ENCODE results near the gene OTUD4.
A peak's percentile ranks its signal among the peaks of the same experiment; 100 is the strongest.
"Not testable (repeated sequence)": the region's sequence is repeated elsewhere in the genome, so short reads cannot be mapped to it uniquely, and the experiment has no call there.

The OTUD4 gene

DNA sequence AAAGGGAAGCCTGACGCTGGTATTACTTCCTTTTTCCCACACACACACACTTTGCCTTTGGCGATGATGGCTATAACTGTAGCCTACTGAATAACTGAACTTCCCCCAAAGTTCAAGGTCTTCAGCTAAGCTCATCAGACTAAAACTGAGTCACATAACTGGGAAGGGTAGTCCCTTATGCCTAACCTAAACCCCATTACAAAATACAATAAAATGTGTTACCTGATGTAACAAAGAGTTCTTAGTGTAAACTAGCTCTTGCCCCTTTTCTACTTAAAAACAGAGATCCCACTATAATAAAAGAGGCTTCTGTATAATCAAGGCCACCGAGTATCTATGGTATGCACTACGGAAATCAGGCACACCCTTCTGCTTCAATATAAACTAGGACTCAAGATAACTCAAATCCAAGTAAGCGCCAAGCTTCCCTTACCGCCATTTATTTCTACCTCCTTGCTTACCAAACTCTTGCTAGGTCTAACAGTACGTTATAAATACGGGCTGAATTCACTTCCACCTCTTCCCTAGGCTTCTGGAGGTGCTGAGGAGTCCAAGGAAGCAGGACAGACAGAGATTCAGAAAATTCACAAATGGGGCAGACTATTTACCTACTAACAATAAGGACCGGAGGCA is 2.4 kb downstream of the OTUD4 start:
- peak; percentile 76 for DNase-seq

- peak in 1 of 2 experiments; percentile 44 for DNase-seq
These were observed 2.9 kb downstream of the OTUD4 start for GRCh38 chr4:145177511-145177905.

- no peak for DNase-seq
These were observed 3.6 kb downstream of the OTUD4 start for GRCh38 chr4:145176641-145177432.

DNA sequence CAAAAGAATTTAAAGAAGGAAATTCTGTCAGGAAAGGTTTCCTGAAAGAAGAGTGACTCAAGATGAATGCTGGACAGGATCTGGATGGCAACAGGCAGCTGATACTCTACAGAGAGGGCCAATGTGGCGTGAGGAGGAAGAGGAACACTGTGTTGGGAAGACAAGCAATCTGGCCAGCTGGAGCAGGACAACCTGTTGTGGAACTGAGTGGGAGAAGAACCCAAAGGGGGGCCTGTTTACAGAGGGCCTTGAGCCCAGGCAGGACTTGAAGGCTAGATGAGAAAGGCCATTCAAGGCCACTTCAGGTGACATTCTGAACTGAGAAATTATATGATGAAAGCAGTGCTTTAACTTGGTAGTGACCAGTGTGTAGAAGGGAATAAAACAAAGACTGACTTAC is 8.5 kb downstream of the OTUD4 start:
- DNase-seq, result no peak

GRCh38 chr4:145170223-145170622 is 10.2 kb downstream of the OTUD4 start:
- DNase-seq, result no peak

- DNase-seq, result no peak
These were observed 11.7 kb downstream of the OTUD4 start for GRCh38 chr4:145168581-145169187.

DNA sequence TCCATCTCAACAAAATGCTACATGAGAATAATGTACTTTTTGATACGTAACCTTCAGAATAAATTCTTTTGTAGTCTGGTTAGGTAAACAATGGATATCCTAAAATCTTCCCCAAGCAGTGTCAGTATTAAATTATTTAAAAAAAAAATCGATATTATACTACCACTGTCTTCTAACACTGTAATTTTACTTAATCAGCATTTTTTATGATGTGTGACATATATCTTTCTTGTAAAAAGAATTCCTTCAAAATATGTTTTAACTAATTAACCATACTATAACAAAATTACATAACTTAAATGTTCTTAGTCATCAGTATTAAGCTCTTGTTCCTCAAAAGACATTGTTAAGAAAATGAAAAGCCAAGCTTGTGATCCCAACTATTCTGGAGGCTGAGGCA is 12.5 kb downstream of the OTUD4 start:
- no peak for DNase-seq

DNA sequence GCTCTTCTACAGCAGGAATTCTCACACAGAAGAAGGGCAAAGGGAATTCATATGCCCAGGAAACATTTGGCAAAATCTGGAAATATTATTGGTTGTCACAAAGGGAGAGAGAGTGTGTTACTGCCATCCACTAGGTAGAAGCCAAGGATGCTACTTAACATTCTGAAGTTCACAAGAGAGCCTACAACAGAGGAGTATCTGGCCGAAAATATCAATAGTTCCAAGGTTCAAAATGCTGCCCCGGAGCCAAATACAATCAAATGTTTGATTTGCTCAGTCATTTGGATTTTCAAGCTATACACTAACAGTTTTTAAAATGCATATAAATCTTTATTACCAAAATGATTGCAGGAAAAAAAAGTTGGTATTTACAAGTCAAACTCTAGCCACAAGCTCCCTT is 18.8 kb downstream of the OTUD4 start:
- DNase-seq, result no peak

DNA sequence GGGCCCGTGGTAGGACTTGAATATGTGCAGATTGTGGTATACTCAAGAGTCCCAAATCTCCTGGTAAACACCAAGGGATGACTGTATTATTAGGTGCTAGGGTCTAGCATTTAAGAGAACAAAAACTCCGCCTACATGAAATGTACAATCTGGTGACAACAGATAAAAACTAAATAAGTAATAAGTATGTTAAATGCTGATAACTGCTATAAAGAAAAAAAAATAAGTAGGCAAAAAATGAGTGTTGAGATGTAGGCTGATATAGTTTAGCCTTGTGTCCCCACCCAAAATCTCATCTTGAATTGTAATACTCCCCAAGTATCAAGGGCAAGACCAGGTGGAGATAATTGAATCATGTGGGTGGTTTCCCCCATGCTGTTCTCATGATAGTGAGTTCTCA is 23.4 kb downstream of the OTUD4 start:
- DNase-seq, result no peak

DNA sequence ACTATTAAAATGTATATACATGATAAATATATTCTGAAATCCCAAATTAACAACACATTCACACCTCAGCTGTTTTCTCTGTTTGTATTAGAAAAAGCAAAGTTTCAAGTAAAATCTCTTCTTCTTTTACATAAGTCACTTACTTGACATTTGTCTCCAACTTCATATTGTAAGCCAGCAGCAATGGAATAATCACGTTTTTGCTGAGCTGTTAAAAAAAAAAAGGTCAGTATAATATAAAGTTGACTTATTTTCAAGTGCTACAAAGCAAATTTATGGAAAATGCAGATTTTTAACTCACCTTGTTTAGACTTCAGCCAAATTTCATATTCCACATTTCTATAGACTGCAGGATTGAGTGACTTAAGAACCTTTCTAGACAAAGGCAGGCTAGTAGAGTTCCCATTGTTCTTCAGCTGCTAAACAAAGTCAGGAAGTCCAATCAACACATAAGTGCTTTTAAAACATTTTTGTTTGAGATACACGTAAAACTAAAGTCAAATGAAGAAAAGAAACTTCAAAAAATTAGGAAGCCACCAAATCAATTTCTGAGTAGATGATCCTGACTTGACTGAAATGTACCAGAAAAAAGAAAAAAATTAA is 25.0 kb downstream of the OTUD4 start:
- no peak for DNase-seq

DNA sequence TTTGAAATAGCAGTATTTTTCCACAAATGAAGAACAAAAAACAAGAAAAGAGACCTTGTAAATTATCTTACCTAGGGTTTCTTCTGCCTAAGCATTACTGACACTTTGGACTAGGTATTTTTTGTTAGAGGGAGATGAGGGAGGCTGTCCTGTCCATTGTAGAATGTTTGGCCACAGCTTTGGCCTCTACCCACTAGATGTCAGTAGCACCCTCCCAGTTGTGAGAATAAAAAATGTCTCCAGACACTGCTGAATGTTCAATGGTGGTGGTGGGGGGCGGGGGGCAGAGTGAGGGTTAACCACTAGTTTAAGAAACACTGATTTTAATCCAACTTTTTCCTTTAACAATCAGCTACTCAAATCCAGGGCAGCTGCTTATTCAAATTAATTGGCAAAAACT is 25.8 kb downstream of the OTUD4 start:
- DNase-seq, result peak in 1 of 2 experiments; percentile 48

DNA sequence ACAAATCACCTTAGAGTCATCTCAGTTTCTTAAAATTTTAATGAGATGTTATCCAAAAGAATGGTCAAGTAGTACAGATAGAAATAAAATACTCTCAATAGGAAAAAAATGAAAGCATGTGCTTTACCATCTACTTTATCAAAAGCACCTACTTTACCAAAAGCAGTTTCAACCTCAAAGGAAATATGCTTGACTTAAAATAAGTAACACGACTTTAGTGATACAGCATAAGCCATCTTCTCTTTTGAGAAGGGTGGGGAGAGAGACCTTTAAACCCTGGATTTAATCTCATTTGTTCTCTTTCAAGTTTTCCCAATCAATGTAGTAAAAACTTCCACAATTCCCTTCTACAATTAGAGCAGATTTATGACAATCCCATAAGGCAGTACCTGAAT is 26.5 kb downstream of the OTUD4 start:
- DNase-seq, result no peak

GRCh38 chr4:145153181-145153903 is 27.0 kb downstream of the OTUD4 start:
- no peak for DNase-seq

DNA sequence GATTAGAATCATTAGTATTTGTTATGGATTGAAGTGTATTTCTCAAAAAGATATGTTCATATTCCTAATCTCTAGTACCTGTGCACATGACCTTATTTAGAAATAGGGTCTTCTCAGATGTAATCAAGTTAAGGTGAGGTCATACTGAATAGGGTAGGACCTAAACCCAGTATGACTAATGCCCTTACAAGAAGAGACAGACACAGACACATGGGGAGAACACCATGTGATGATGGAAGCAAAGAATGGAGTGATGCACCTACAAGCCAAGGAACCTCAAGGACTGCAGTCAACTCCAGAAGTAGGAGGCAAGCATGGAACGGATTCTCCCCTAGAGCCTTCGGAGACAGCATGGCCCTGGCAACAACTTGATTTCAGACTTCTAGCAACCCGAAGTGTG is 31.4 kb downstream of the OTUD4 start:
- no peak for DNase-seq

- not testable (repeated sequence) for DNase-seq
These were observed 44.2 kb downstream of the OTUD4 start for GRCh38 chr4:145136219-145136618.

- peak; percentile 58 to 59 for DNase-seq
These were observed 47.8 kb downstream of the OTUD4 start for GRCh38 chr4:145132511-145133098.

- DNase-seq, result no peak
These were observed 48.5 kb downstream of the OTUD4 start for GRCh38 chr4:145131848-145132247.

DNA sequence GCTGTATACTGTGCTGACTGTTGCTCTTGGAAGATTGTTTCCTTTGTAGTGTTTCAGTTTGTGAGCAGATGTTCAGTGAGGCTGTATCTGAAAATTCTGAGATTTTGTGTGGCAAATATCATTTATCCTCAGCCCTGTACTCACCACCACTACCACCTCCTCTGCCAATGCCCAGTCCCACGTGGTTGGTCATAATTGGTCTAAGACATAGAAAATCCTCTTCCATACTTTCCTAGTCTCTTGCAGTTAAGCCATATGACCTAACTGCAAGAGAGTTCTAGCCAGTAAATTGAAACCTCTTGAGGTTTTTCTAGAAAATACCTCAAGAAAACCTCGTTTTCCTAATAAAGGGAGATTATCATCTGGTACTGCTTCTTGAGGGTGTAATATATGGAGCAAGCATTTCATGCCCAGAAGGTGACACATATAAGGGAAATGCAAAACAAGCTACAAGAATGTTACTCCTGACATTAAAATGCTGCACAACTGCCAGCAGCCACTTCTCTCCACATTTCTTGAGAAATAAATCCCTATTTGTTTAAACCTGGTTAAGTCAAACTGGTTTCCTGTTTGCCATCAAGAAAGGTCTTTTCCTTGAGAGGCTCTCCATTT is 49.5 kb downstream of the OTUD4 start:
- peak in 1 of 2 experiments; percentile 23 for DNase-seq

GRCh38 chr4:145130130-145130529 is 50.3 kb downstream of the OTUD4 start:
- no peak for DNase-seq

DNA sequence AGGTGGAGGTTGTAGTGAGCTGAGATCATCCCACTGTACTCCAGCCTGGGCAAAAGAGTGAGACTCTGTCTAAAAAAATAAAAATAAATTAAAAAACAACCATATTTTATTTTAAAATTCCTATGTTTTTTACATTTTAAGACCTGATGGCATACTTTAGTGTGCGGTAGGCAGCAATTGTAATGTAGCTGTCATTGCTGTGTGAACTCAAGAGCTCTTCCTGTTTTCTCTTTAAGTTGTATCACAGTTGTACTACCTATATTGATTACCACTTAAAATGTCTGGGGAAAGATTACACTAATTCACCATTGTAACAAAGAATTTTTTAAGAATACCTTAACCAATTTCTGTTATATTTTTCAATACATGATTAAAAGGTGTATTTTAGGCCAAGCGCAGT is 55.0 kb downstream of the OTUD4 start:
- no peak for DNase-seq

GRCh38 chr4:145108128-145108527 is 72.3 kb downstream of the OTUD4 start:
- no peak for DNase-seq

DNA sequence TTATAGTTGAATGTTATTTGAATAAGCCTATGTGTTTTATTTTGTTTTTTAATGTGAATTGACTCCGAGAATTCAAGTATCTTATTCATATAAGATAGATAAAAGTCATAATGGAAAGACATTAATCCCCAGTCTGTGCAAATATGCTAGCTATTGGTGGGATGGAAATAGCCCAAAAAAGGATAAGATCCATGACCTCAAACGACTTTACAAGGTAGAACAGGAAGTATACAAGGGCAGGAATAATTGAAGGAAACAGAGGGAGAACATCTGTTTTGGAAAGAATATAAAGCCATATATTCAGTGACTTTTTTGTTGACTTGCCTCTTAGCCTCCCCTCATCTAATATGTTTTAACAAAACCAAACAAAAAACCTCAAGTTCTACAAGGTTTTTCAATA is 73.3 kb downstream of the OTUD4 start:
- no peak for DNase-seq

All from Kasumi-1 (cell line).